ENCODE data around the gene NEUROG2. TPM values are rescaled to one million over a fixed set of nuclear protein-coding genes. Genes with fewer than 3 reads are reported as not detected.

Gene NEUROG2
- total and polyA plus RNA-seq, 2 of the 4 experiments (the other 2 are of a cell fraction): not detected

GRCh38 chr4:112559053-112559452, 43.1 kb upstream of the NEUROG2 start:
- Histone ChIP-seq H3K4me1 (ENCODE audit: control insufficient read depth, insufficient read depth, low read length) (no peaks in the 10 kb centered on the region), H4K91ac (ENCODE audit: insufficient read depth, low read depth, low read length) (no peak overlapping the region), H2BK15ac (ENCODE audit: low read depth, low read length) (no peak overlapping the region), H4K8ac (ENCODE audit: low read depth in 2 of 2, low read length in 2 of 2) (no peak overlapping the region), H3K4me2 (ENCODE audit: low read depth, low read length) (no peak overlapping the region), H2BK120ac (ENCODE audit: low read depth, low read length) (no peak overlapping the region), H3K79me1 (ENCODE audit: low read depth in 1 of 2, low read length in 2 of 2) (no peaks in the 10 kb centered on the region), H4K20me1 (ENCODE audit: insufficient read depth, low read length) (no peaks in the 10 kb centered on the region), H2AK5ac (ENCODE audit: low read depth, low read length) (no peak overlapping the region), H2AK9ac (replicated peaks; ENCODE audit: low read depth, low read length, poor library complexity) (no peak overlapping the region), H3K14ac (replicated peaks; ENCODE audit: low read depth, low read length) (no peak overlapping the region), H3K36me3 (ENCODE audit: control insufficient read depth, insufficient read depth, low read length) (no peaks in the 10 kb centered on the region), H3K4ac (ENCODE audit: low read depth, low read length) (no peak overlapping the region), H2AFZ (replicated peaks; ENCODE audit: low read length, poor library complexity) (no peak overlapping the region), H3K9ac (ENCODE audit: low read depth, low read length) (no peak overlapping the region), H3K9me1 (ENCODE audit: insufficient read depth, low read length) (no peaks in the 10 kb centered on the region), H2BK5ac (ENCODE audit: low read depth, low read length, poor library complexity, severe bottlenecking) (no peak overlapping the region), H3K27ac (ENCODE audit: insufficient read depth, low read length) (no peak overlapping the region), H3K9me3 (ENCODE audit: control insufficient read depth, insufficient read depth, low read length) (no peaks in the 10 kb centered on the region), H3K18ac (ENCODE audit: low read depth, low read length) (no peak overlapping the region), H3K27me3 (ENCODE audit: control insufficient read depth, insufficient read depth, low read length) (no peaks in the 10 kb centered on the region), H4K5ac (ENCODE audit: low read depth, low read length) (no peak overlapping the region), H3K4me3 (ENCODE audit: insufficient read depth, low read depth, low read length) (no peak overlapping the region), H3K56ac (ENCODE audit: extremely low read depth, insufficient read depth, low read length) (no peak overlapping the region), H2BK20ac (ENCODE audit: low read depth, low read length) (no peak overlapping the region), H3K23ac (ENCODE audit: low read depth, low read length) (no peak overlapping the region)
- no peak for ATAC-seq (ENCODE audit: low read depth)
- dilution Hi-C loops (cut with HindIII; ENCODE audit: low sequenced_read_pairs, unreplicated experiment): no loop called here
- intact Hi-C loops (cut with micrococcal nuclease): no loop called here
- BruUV-seq (replicated peaks): no TSS peak
- TF ChIP-seq SMC3 (IDR thresholded peaks at IDR 0.05; ENCODE audit: low read depth, low read length) (no peak), MAFK (IDR thresholded peaks at IDR 0.05; ENCODE audit: low read depth, low read length) (no peak), RFX5 (IDR thresholded peaks at IDR 0.05; ENCODE audit: low read depth, low read length) (no peak), POLR2A (IDR thresholded peaks at IDR 0.05; ENCODE audit: low read depth, low read length) (no peak), CTCF (conservative IDR thresholded peaks at IDR 0.05; ENCODE audit: low read depth, low read length) (no peak), RAD21 (IDR thresholded peaks at IDR 0.05; ENCODE audit: low read length) (no peak), MXI1 (IDR thresholded peaks at IDR 0.05; ENCODE audit: borderline replicate concordance, low read depth, low read length) (no peak), RCOR1 (IDR thresholded peaks at IDR 0.05; ENCODE audit: insufficient replicate concordance, low read length) (no peak), MAZ (IDR thresholded peaks at IDR 0.05; ENCODE audit: borderline replicate concordance, low read depth, low read length) (no peak), NFE2L2 (IDR thresholded peaks at IDR 0.05; ENCODE audit: low read depth, low read length) (no peak), BHLHE40 (IDR thresholded peaks at IDR 0.05; ENCODE audit: low read depth, low read length) (no peak), CHD1 (IDR thresholded peaks at IDR 0.05; ENCODE audit: low read depth, low read length) (no peak), FOS (IDR thresholded peaks at IDR 0.05; ENCODE audit: low read depth, low read length) (no peak), CEBPB (IDR thresholded peaks at IDR 0.05; ENCODE audit: low read depth, low read length) (no peak)
- TF ChIP-seq, protein P1, sequence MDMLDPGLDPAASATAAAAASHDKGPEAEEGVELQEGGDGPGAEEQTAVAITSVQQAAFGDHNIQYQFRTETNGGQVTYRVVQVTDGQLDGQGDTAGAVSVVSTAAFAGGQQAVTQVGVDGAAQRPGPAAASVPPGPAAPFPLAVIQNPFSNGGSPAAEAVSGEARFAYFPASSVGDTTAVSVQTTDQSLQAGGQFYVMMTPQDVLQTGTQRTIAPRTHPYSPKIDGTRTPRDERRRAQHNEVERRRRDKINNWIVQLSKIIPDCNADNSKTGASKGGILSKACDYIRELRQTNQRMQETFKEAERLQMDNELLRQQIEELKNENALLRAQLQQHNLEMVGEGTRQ (IDR thresholded peaks at IDR 0.05; ENCODE audit: low read depth, low read length): no peak
- TF ChIP-seq, protein P2, sequence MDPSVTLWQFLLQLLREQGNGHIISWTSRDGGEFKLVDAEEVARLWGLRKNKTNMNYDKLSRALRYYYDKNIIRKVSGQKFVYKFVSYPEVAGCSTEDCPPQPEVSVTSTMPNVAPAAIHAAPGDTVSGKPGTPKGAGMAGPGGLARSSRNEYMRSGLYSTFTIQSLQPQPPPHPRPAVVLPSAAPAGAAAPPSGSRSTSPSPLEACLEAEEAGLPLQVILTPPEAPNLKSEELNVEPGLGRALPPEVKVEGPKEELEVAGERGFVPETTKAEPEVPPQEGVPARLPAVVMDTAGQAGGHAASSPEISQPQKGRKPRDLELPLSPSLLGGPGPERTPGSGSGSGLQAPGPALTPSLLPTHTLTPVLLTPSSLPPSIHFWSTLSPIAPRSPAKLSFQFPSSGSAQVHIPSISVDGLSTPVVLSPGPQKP (IDR thresholded peaks at IDR 0.05; ENCODE audit: borderline replicate concordance, low read depth, low read length): no peak
- no CpG with 5 or more reads among the region's 3 CpGs for WGBS, 2 experiments (ENCODE audit: extremely low coverage in 2 of 2, insufficient read length in 1 of 2)
- no peak for DNase-seq
- CTCF ChIA-PET: interaction anchor here (0.6 kb wide), 2 partner anchors 25 to 36 kb away, joined by 3 to 6 read pairs; no protein-coding TSS in a partner anchor
- in situ Hi-C loops (cut with MboI; ENCODE audit: low sequenced_read_pairs): no loop called here
- POLR2A ChIA-PET (ENCODE audit: unreplicated experiment): no interaction called here

Data from IMR-90 (cell line).